ENCODE results near the gene PPT1. TPM values are rescaled to one million over a fixed set of nuclear protein-coding genes. Genes with fewer than 3 reads are reported as not detected.

Gene PPT1
- total and polyA plus RNA-seq, 2 of the 8 experiments (the other 6 are each of a cell fraction or from before 2014, with no cell fraction given) = 77.1 to 150 TPM

- H3K4me2 ChIP-seq (ENCODE audit: insufficient read depth in 1 of 2, low read depth in 2 of 2, low read length in 2 of 2) = no peak overlapping the region
- CTCF ChIA-PET (ENCODE audit: partially characterized antibody) = interaction anchor here (0.9 to 3.9 kb wide), 6 partner anchors 12 to 314 kb away, joined by 4 to 18 read pairs (median 4); no protein-coding TSS in a partner anchor
- no peak overlapping the region for H4K8ac ChIP-seq (ENCODE audit: extremely low read depth, insufficient read depth, low read length)
Observed at GRCh38 chr1:40090652-40091355, 6.2 kb downstream of the PPT1 start.

More at GRCh38 chr1:40090652-40091355, 6.2 kb downstream of the PPT1 start:
- no peak overlapping the region for H3K23ac ChIP-seq (ENCODE audit: insufficient read length)
- H3K79me2 ChIP-seq (ENCODE audit: control insufficient read depth in 1 of 2, insufficient read depth in 2 of 2, low read length in 2 of 2) = peaks cover 4 to 18% of the 10 kb centered on the region in 2 experiments; a peak in 3 of 4 replicates
- no peak overlapping the region for H4K91ac ChIP-seq (replicated peaks; ENCODE audit: insufficient read length, low read length)
- no peaks in the 10 kb centered on the region for H3K23me2 ChIP-seq (ENCODE audit: low read depth, low read length)
- H3K56ac ChIP-seq (replicated peaks; ENCODE audit: insufficient read length, low read depth, low read length) = no peak overlapping the region
- no peaks in the 10 kb centered on the region for H3K4me1 ChIP-seq (replicated peaks in 1 of 4; ENCODE audit: control insufficient read depth in 3 of 4, insufficient read depth in 4 of 4, low read length in 3 of 4)
- TF ChIP-seq TAF7 (optimal IDR thresholded peaks at IDR 0.05; ENCODE audit: borderline replicate concordance, low read depth, low read length) = no peak
- TF ChIP-seq CEBPB (IDR thresholded peaks at IDR 0.05; ENCODE audit: low read depth, low read length) = no peak
- TF ChIP-seq SIX5 (IDR thresholded peaks at IDR 0.05; ENCODE audit: low read depth, low read length) = no peak
- no peak overlapping the region for H3K4ac ChIP-seq (replicated peaks; ENCODE audit: insufficient read length, low read depth, low read length)
- no peaks in the 10 kb centered on the region for H3K9me3 ChIP-seq (ENCODE audit: insufficient read depth in 2 of 2, low read depth in 1 of 2, low read length in 1 of 2)
- H4K20me1 ChIP-seq (replicated peaks in 1 of 2; ENCODE audit: control insufficient read depth in 1 of 2, insufficient read depth in 2 of 2, low read length in 2 of 2) = no peaks in the 10 kb centered on the region
- H2BK12ac ChIP-seq (ENCODE audit: low read depth, low read length) = no peak overlapping the region
- H2AK5ac ChIP-seq (ENCODE audit: low read depth, low read length) = no peak overlapping the region
- no peak overlapping the region for H3K14ac ChIP-seq (ENCODE audit: insufficient read length)
- H3K27me3 ChIP-seq (replicated peaks in 1 of 4; ENCODE audit: control insufficient read depth in 3 of 4, extremely low read depth in 1 of 4, insufficient read depth in 3 of 4, low read length in 3 of 4) = no peaks in the 10 kb centered on the region
- peaks cover 3% of the 10 kb centered on the region; the same call in 1 of the 2 replicates for H3K79me1 ChIP-seq (ENCODE audit: low read depth, low read length)
- FAIRE-seq (no peak), DNase-seq (ENCODE audit: low read depth in 1 of 2, low spot score in 2 of 2) (no peak)
- H2BK5ac ChIP-seq (ENCODE audit: low read depth, low read length) = no peak overlapping the region
- POLR2A ChIA-PET (ENCODE audit: partially characterized antibody) = interaction anchor here (0.9 to 1.2 kb wide), 2 partner anchors 9 to 100 kb away, joined by 3 read pairs; no protein-coding TSS in a partner anchor
- no peak overlapping the region for H3K9ac ChIP-seq (replicated peaks in 1 of 4; ENCODE audit: extremely low read depth in 1 of 4, low read depth in 3 of 4, low read length in 3 of 4)
- H3K36me3 ChIP-seq (ENCODE audit: control insufficient read depth in 2 of 4, insufficient read depth in 4 of 4, low read length in 3 of 4) = peaks cover 8 to 62% (median 30%) of the 10 kb centered on the region in 4 experiments
- no peak overlapping the region for H2BK15ac ChIP-seq (ENCODE audit: low read length)
- H2AFZ ChIP-seq (ENCODE audit: low read length) = no peak overlapping the region
- H3K27ac ChIP-seq (ENCODE audit: low read depth, low read length) = no peak overlapping the region
- H3K4me3 ChIP-seq (ENCODE audit: extremely low read depth in 1 of 4, insufficient read depth in 2 of 4, low read depth in 3 of 4, low read length in 4 of 4) = no peak overlapping the region
- H4K5ac ChIP-seq (ENCODE audit: insufficient read length, low read depth, low read length) = no peak overlapping the region
- no peak overlapping the region for H2BK20ac ChIP-seq (ENCODE audit: low read length)
- H3K18ac ChIP-seq (ENCODE audit: extremely low read depth, low read length) = no peak overlapping the region
- 86% methylated on average over 5 of the region's 5 CpGs; no CpG with 5 or more reads in 1 of the 2 experiments for WGBS, 2 experiments (ENCODE audit: extremely low coverage in 1 of 2, insufficient coverage in 1 of 2, insufficient read length in 1 of 2, insufficient replicate concordance in 2 of 2, low coverage in 1 of 2, low lambda C conversion rate in 2 of 2, missing lambda C conversion rate in 1 of 2)
- H2BK120ac ChIP-seq (replicated peaks; ENCODE audit: low read depth, low read length) = no peak overlapping the region

Measured in H1 (cell line).